GM13976 (cell line): ENCODE measurements around the gene DCAF4.

Source experiments
- DNase-seq: peaks from one replicate; pipeline ENCODE4 v3.0.0; 2012; ENCODE audit warnings: low spot score
- in situ Hi-C: fragments of 300-500 bp; cut with MboI; formaldehyde crosslinking; loops from one replicate; pipeline ENCODE4 v1.12.0; 2022; ENCODE audit warnings: low sequenced_read_pairs, mixed read lengths, inconsistent platforms; ENCODE audit not compliant: unreplicated experiment
- TF ChIP-seq, protein P1 (sequence below): IDR thresholded peaks from 2 replicates; pipeline ENCODE4 v1.5.1; 2012; ENCODE audit warnings: borderline replicate concordance, mild to moderate bottlenecking; ENCODE audit not compliant: insufficient read depth; ENCODE audit errors: extremely low read depth, missing control alignments, control extremely low read depth

Gene DCAF4

DNA sequence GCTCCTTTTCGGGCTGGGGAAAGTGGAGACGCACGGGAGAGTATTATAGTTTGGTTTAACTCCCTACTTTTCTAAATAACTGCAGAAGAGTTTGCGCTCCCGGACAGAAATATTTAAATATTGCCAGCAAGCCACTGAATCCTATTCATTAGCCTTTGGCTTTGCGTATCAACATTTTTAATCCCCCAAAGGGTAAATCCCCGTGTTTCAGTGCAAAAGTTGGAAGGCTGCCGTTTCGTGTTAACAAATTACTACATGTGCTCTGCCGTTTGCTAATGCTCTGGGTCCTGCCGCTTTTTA, 32.0 kb upstream of the DCAF4 start:
- TF ChIP-seq, protein P1, sequence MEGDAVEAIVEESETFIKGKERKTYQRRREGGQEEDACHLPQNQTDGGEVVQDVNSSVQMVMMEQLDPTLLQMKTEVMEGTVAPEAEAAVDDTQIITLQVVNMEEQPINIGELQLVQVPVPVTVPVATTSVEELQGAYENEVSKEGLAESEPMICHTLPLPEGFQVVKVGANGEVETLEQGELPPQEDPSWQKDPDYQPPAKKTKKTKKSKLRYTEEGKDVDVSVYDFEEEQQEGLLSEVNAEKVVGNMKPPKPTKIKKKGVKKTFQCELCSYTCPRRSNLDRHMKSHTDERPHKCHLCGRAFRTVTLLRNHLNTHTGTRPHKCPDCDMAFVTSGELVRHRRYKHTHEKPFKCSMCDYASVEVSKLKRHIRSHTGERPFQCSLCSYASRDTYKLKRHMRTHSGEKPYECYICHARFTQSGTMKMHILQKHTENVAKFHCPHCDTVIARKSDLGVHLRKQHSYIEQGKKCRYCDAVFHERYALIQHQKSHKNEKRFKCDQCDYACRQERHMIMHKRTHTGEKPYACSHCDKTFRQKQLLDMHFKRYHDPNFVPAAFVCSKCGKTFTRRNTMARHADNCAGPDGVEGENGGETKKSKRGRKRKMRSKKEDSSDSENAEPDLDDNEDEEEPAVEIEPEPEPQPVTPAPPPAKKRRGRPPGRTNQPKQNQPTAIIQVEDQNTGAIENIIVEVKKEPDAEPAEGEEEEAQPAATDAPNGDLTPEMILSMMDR = no peak
- in situ Hi-C loops = no loop called here
- no peak for DNase-seq

GRCh38 chr14:72894623-72895378, 31.5 kb upstream of the DCAF4 start:
- TF ChIP-seq, protein P1 = no peak
- no peak for DNase-seq
- in situ Hi-C loops = loop anchor here (5.0 kb wide), 1 partner anchor 378 kb away; no protein-coding TSS in a partner anchor

DNA sequence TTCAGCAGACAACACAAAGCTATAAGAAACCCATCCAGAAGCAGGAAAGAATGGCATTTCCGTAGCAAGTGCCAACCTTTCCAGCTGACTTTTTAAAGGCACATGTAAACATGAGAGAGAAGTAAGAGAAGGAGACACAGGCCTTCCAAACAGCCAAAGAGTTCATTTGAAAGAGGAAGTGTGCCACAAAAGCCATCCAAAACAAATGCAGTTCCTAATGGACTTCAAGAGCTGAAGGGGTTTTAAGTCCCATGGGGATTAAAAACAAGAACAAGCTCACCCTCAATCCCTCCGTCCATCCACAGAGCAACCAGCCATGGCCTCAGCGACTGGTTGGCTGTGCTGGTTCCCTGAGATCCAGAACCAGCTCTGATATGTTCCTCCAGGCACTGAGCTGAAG, 27.8 kb upstream of the DCAF4 start:
- TF ChIP-seq, protein P1 = no peak
- in situ Hi-C loops = loop anchor here (5.0 kb wide), 1 partner anchor 381 kb away; no protein-coding TSS in a partner anchor

GRCh38 chr14:72901361-72901760, 24.9 kb upstream of the DCAF4 start:
- DNase-seq = no peak
- in situ Hi-C loops = no loop called here
- TF ChIP-seq, protein P1 = no peak

More for the DNA sequence above, 27.8 kb upstream of the DCAF4 start:
- no peak for DNase-seq

- no peak for DNase-seq
- TF ChIP-seq, protein P1 = no peak
- in situ Hi-C loops = no loop called here
Measured at GRCh38 chr14:72902801-72903530, 23.3 kb upstream of the DCAF4 start.

- TF ChIP-seq, protein P1 = no peak
- no peak for DNase-seq
- in situ Hi-C loops = no loop called here
Measured at GRCh38 chr14:72903716-72904115, 22.5 kb upstream of the DCAF4 start.
